HPDE6-E6E7 (cell line): ENCODE results near the gene IQGAP2.
A peak's percentile ranks its signal among the peaks of the same experiment; 100 is the strongest.
"Not testable (repeated sequence)": the region's sequence is repeated elsewhere in the genome, so short reads cannot be mapped to it uniquely, and the experiment has no call there.

Source experiments
- DNase-seq: peaks from one replicate; pipeline ENCODE4 v3.0.0; 2011; ENCODE audit warnings: missing footprints; ENCODE audit errors: extremely low spot score

The IQGAP2 gene

GRCh38 chr5:76402886-76403765 lies at the start of gene IQGAP2:
IQGAP2 (plus strand) TSS chr5:76403285; CDS start chr5:76403546, 261 bp downstream.
- DNase-seq, result peak; percentile 14

- DNase-seq, result no peak
Observed at GRCh38 chr5:76356887-76357286, 46.2 kb upstream of the IQGAP2 start.

- DNase-seq, result no peak
Observed at GRCh38 chr5:76363352-76364225, 39.5 kb upstream of the IQGAP2 start.

GRCh38 chr5:76364226-76364589 lies 38.9 kb upstream of the IQGAP2 start:
- no peak for DNase-seq

GRCh38 chr5:76365561-76365960 lies 37.5 kb upstream of the IQGAP2 start:
- no peak for DNase-seq

GRCh38 chr5:76366596-76366995 lies 36.5 kb upstream of the IQGAP2 start:
- no peak for DNase-seq

- no peak for DNase-seq
Observed at GRCh38 chr5:76367623-76368371, 35.3 kb upstream of the IQGAP2 start.

GRCh38 chr5:76368941-76369340 lies 34.1 kb upstream of the IQGAP2 start:
- DNase-seq, result no peak

- not testable (repeated sequence) for DNase-seq
Observed at GRCh38 chr5:76369668-76370067, 33.4 kb upstream of the IQGAP2 start.

- no peak for DNase-seq
Observed at GRCh38 chr5:76371960-76372322, 31.1 kb upstream of the IQGAP2 start.

- DNase-seq, result peak; percentile 92
Observed at GRCh38 chr5:76372323-76373054, 30.6 kb upstream of the IQGAP2 start.

- DNase-seq, result no peak
Observed at GRCh38 chr5:76376148-76376865, 26.8 kb upstream of the IQGAP2 start.

- no peak for DNase-seq
Observed at GRCh38 chr5:76376866-76377230, 26.2 kb upstream of the IQGAP2 start.

- DNase-seq, result no peak
Observed at GRCh38 chr5:76378355-76378754, 24.7 kb upstream of the IQGAP2 start.

- no peak for DNase-seq
Observed at GRCh38 chr5:76379316-76379715, 23.8 kb upstream of the IQGAP2 start.

GRCh38 chr5:76379855-76380254 lies 23.2 kb upstream of the IQGAP2 start:
- no peak for DNase-seq

- no peak for DNase-seq
Observed at GRCh38 chr5:76380346-76381066, 22.6 kb upstream of the IQGAP2 start.

- no peak for DNase-seq
Observed at GRCh38 chr5:76383126-76383832, 19.8 kb upstream of the IQGAP2 start.

GRCh38 chr5:76384189-76384588 lies 18.9 kb upstream of the IQGAP2 start:
- no peak for DNase-seq
